SK-N-SH (cell line): ENCODE results near the gene TBX20. TPM values are rescaled to one million over a fixed set of nuclear protein-coding genes. Genes with fewer than 3 reads are reported as not detected.
"Not testable (repeated sequence)": the region's sequence is repeated elsewhere in the genome, so short reads cannot be mapped to it uniquely, and the experiment has no call there.

Source experiments
- CTCF ChIA-PET: fragments of 300-600, 350-600 bp; formaldehyde crosslinking; extraction: SDS; loops from one replicate; lab custom pipeline; 2021; lab: Yijun Ruan, JAX
- POLR2A ChIA-PET: fragments of 350-600 bp; sonication (Branson Sonifier 250); formaldehyde crosslinking; extraction: SDS; loops from one replicate; lab custom pipeline; 2020; ENCODE audit warnings: antibody characterized with exemption, inconsistent platforms; lab: Yijun Ruan, JAX
- DNase-seq: peaks from one replicate; pipeline ENCODE4 v3.0.0; 2012
- H2AFZ ChIP-seq: fragments of 200-600 bp; sonication (generic); 2 replicates; pipeline ENCODE4 v1.8.1; 2016; ENCODE audit warnings: antibody characterized with exemption, mild to moderate bottlenecking, low read depth
- H3F3A ChIP-seq: fragments of 200-600 bp; sonication (generic); replicated peaks from 2 replicates; pipeline ENCODE3; 2016; ENCODE audit warnings: antibody characterized with exemption, mild to moderate bottlenecking; ENCODE audit not compliant: insufficient read depth
- H3K27ac ChIP-seq, 2 experiments: fragments of 200-500 bp in 1 of 2; fragments of 200-600 bp in 1 of 2; sonication (Bioruptor generic) in 1 of 2; sonication (generic), shearing (Covaris generic) in 1 of 2; 2 replicates each; pipeline versions ENCODE4 v1.5.1 to v1.6.1; 2014 to 2016; ENCODE audit warnings: low read depth in 2 of 2, inconsistent platforms in 1 of 2, low read length in 1 of 2, mild to moderate bottlenecking in 1 of 2, mixed read lengths in 1 of 2
- H3K27me3 ChIP-seq: fragments of 200-600 bp; sonication (generic), shearing (Covaris generic); 2 replicates; pipeline ENCODE4 v1.6.1; 2016; ENCODE audit warnings: mixed run types; ENCODE audit not compliant: insufficient read depth
- H3K36me3 ChIP-seq, 2 experiments: fragments of 200-500 bp in 1 of 2; fragments of 200-600 bp in 1 of 2; sonication (Bioruptor generic) in 1 of 2; sonication (generic) in 1 of 2; replicated peaks in 1 of 2; 2 replicates each; pipeline versions ENCODE3 to v1.5.1; 2014 to 2016; ENCODE audit warnings: low read length in 1 of 2, mild to moderate bottlenecking in 1 of 2; ENCODE audit not compliant: insufficient read depth in 2 of 2, control insufficient read depth in 1 of 2
- H3K4me1 ChIP-seq, 2 experiments: fragments of 200-500 bp in 1 of 2; fragments of 200-600 bp in 1 of 2; sonication (Bioruptor generic) in 1 of 2; sonication (generic), shearing (Covaris generic) in 1 of 2; 2 replicates each; pipeline versions ENCODE4 v1.5.1 to v1.6.1; 2014 to 2016; ENCODE audit warnings: low read depth in 1 of 2, low read length in 1 of 2, mixed run types in 1 of 2; ENCODE audit not compliant: insufficient read depth in 2 of 2, control insufficient read depth in 1 of 2
- H3K4me2 ChIP-seq: fragments of 200-600 bp; sonication (generic), shearing (Covaris generic); 2 replicates; pipeline ENCODE4 v1.6.1; 2017; ENCODE audit warnings: mixed run types
- H3K4me3 ChIP-seq, 2 experiments: fragments of 200-500 bp in 1 of 2; fragments of 200-600 bp in 1 of 2; sonication (Bioruptor generic) in 1 of 2; sonication (generic), shearing (Covaris generic) in 1 of 2; 2 replicates each; pipeline versions ENCODE4 v1.5.1 to v1.8.1; 2014 to 2016; ENCODE audit warnings: low read depth in 2 of 2, inconsistent platforms in 1 of 2, low read length in 1 of 2, mild to moderate bottlenecking in 1 of 2, mixed read lengths in 1 of 2, moderate library complexity in 1 of 2
- H3K79me2 ChIP-seq: fragments of 200-600 bp; sonication (generic); 2 replicates; pipeline ENCODE4 v1.8.1; 2017; ENCODE audit warnings: mild to moderate bottlenecking; ENCODE audit not compliant: insufficient read depth
- H3K9ac ChIP-seq: fragments of 200-600 bp; sonication (generic); 2 replicates; pipeline ENCODE4 v1.6.1; 2017; ENCODE audit warnings: mixed run types
- H3K9me2 ChIP-seq: fragments of 200-600 bp; sonication (generic); 2 replicates; pipeline ENCODE4 v1.6.1; 2017; ENCODE audit warnings: mixed run types
- H3K9me3 ChIP-seq: fragments of 200-600 bp; sonication (generic); 2 replicates; pipeline ENCODE4 v1.6.1; 2017; ENCODE audit warnings: mixed run types, mild to moderate bottlenecking, moderate library complexity
- H4K20me1 ChIP-seq: fragments of 200-600 bp; sonication (generic); 2 replicates; pipeline ENCODE4 v1.6.1; 2017; ENCODE audit warnings: mild to moderate bottlenecking, mixed run types; ENCODE audit not compliant: insufficient read depth
- WGBS: methylation state at CpG from one replicate; pipeline ENCODE4 v1.1.6; 2017; ENCODE audit warnings: low lambda C conversion rate; 5-methylcytosine and 5-hydroxymethylcytosine counted together
- polyA plus RNA-seq, 3 experiments: library from polyadenylated mRNA; depleted of rRNA; stranded (reverse); fragments of >200 nt; gene quantifications; 2 replicates each; pipeline ENCODE4 v1.2.3, GENCODE V29; 2012

Gene TBX20
- polyA plus RNA-seq, 1 of the 3 experiments (the other 2 are of a cell fraction) = 1.0 TPM

DNA sequence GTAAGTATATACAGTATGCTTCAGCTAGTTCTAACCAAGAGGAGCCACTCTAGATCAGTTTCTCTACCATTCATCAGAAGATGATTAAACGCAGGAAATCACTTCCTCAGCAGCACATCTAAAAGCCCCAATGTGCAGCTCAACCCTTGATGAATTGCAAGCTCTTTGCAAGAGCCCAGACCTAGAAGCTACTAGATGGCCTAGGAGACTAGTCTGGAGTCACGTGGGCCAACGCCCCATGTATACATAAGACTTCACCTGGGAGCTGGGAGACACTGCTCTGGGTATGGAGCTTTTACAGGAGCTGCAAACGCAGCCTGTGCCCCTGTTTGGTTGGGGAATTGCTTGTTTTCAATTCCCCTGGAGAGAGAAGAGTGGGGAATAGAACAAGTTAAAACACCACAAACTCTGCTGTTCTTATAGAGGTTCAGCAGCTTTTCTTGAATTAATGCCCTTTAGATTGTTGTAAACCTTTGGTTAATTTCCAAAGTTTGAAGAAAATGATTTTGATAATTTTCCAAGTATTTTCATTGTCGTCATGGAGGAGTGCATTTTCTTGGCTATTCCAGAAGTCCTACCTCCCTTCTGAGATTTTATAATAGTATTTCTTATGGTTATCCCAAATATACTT, 69.9 kb downstream of the TBX20 start:
- CTCF ChIA-PET = interaction anchor here (0.6 to 1.2 kb wide), 3 partner anchors 336 to 1097 kb away, joined by 3 to 4 read pairs (median 3); no protein-coding TSS in a partner anchor
- peaks cover 21% of the 10 kb centered on the region for H3F3A ChIP-seq
- DNase-seq, H3K9ac ChIP-seq, H3K27ac ChIP-seq, H3K4me1 ChIP-seq, H3K4me3 ChIP-seq, H3K36me3 ChIP-seq, H3K27me3 ChIP-seq, POLR2A ChIA-PET, H4K20me1 ChIP-seq, H3K9me3 ChIP-seq, H3K9me2 ChIP-seq: not testable (repeated sequence)
- H3K4me2 ChIP-seq = peak overlapping the region; percentile 56
- H3K79me2 ChIP-seq = peaks cover 14% of the 10 kb centered on the region; the same call in 1 of the 2 replicates
- WGBS = 89% methylated on average over 5 of the region's 5 CpGs
- H2AFZ ChIP-seq = 0 out of 2 replicates have a peak overlapping the region, but pooled peaks have one; percentile 79

DNA sequence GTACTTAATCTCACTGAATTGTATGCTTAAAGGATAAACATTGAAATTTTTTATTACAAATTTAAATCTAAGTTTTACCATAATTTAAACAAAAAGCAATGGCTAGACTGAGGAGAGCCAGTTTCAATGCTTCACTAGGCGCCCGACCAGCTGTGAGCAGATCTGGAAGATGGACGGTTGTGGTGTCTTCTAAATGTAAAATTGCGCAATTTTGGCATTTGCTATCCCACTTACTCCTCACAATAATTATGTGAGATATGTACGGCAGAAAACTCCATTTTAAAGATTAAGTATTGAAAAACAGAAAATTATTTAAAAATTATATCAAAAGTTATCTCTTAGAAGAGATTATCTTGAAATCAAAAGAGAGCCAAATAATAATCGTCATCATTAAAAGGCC, 73.2 kb downstream of the TBX20 start:
- peaks cover 10% of the 10 kb centered on the region for H3F3A ChIP-seq
- H3K27ac ChIP-seq, H3K4me2 ChIP-seq, H3K9ac ChIP-seq, H3K9me2 ChIP-seq, H3K4me3 ChIP-seq, H3K4me1 ChIP-seq, POLR2A ChIA-PET, H3K27me3 ChIP-seq, H4K20me1 ChIP-seq, H3K9me3 ChIP-seq, DNase-seq, H2AFZ ChIP-seq: not testable (repeated sequence)
- 93% methylated on average over 6 of the region's 6 CpGs for whole genome bisulfite sequencing
- peaks cover 0 to 12% of the 10 kb centered on the region in 2 experiments for H3K36me3 ChIP-seq
- CTCF ChIA-PET = interaction anchor here (1.6 kb wide), 1 partner anchor 357 kb away, joined by 3 read pairs; no protein-coding TSS in a partner anchor
- H3K79me2 ChIP-seq = peaks cover 14% of the 10 kb centered on the region; the same call in 1 of the 2 replicates

DNA sequence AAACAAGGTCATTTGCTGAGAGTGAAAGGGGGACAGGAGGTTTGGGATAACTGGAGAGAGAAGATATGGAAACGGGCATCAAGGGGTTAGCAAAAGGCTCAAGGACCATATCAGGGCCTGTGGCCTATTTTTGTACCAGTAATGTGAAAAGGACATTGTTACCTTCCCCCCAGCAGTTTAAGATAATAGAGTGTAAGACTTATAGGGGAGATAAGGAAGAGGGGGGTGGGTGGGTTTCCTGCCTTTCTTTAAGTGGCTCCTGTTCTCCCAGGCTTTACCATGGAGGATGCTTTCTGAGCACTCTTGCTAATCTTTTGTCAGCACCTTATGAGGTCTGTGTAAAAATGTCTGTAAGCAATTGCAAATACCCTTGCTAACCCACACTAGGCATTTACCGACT, 80.7 kb downstream of the TBX20 start:
- POLR2A ChIA-PET, H2AFZ ChIP-seq, DNase-seq, H3K4me1 ChIP-seq, H3K4me3 ChIP-seq, H3K4me2 ChIP-seq, CTCF ChIA-PET, H3K9ac ChIP-seq, H3F3A ChIP-seq, H3K9me3 ChIP-seq, H3K79me2 ChIP-seq, H3K27ac ChIP-seq, H4K20me1 ChIP-seq, H3K9me2 ChIP-seq, H3K27me3 ChIP-seq: not testable (repeated sequence)
- WGBS = 76% methylated on average over 2 of the region's 2 CpGs
- peaks cover 0 to 24% of the 10 kb centered on the region in 2 experiments for H3K36me3 ChIP-seq

DNA sequence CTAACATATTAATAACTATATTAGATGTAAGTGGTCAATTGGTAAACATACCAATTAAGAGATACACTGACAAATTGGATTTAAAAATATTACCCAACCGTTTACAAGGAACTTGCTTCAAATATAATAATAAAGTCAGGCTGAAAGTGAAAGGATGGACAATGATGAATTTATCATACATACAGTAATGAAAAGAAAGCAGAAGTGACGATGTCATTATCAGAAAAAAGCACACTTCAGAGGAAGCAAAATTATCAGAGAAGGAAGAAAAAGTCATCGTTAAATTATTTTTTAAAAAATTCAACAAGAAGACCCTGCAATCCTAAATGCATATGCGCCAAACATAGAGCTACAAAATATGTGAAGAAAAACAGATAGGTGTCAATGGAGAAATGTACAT, 81.8 kb downstream of the TBX20 start:
- H2AFZ ChIP-seq, POLR2A ChIA-PET, H3F3A ChIP-seq, DNase-seq, H3K27ac ChIP-seq, H3K4me2 ChIP-seq, H3K9me3 ChIP-seq, H3K27me3 ChIP-seq, CTCF ChIA-PET, H3K4me1 ChIP-seq, H4K20me1 ChIP-seq, H3K79me2 ChIP-seq, H3K4me3 ChIP-seq, H3K9ac ChIP-seq, H3K9me2 ChIP-seq: not testable (repeated sequence)
- peaks cover 0 to 19% of the 10 kb centered on the region in 2 experiments for H3K36me3 ChIP-seq
- 87% methylated on average over 4 of the region's 4 CpGs for WGBS

DNA sequence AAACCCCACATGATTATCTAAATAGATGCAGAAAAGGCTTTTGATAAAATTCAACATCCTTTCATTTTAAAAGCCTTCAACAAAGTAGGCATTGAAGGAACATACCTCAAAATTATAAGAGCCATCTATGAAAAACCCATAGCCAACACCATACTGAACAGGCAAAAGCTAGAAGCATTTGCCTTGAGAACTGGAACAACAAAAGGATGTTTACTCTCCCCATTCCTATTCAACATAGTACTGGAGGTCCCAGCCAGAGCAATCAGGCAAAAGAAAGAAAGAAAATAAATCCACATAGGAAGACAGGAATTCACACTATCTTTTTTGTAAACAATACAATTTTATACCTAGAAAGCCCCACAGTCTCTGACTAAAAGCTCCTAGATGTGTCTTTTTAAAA, 86.2 kb downstream of the TBX20 start:
- H4K20me1 ChIP-seq, H3K27me3 ChIP-seq, H2AFZ ChIP-seq, POLR2A ChIA-PET, CTCF ChIA-PET, H3K4me1 ChIP-seq, DNase-seq, H3K9me3 ChIP-seq, H3K9me2 ChIP-seq, H3K4me3 ChIP-seq: not testable (repeated sequence)
- Histone ChIP-seq H3K36me3 (peaks cover 0 to 12% of the 10 kb centered on the region in 2 experiments), H3K27ac (peak overlapping the region in 1 of 2 experiments; percentile 66; a peak in 2 of 4 replicates), H3K4me2 (peak overlapping the region; percentile 9; the same call in 1 of the 2 replicates), H3K9ac (peak overlapping the region; percentile 34; the same call in 1 of the 2 replicates), H3K79me2 (peaks cover 10% of the 10 kb centered on the region; the same call in 1 of the 2 replicates), H3F3A (peaks cover 13% of the 10 kb centered on the region)
